HL-60 (cell line): ENCODE measurements around the gene MGAT5.

Source experiments
- DNase-seq, 2 experiments: peaks; one replicate each; pipeline ENCODE4 v3.0.0-alpha.2; 2010 to 2020; ENCODE audit warnings: low read depth in 1 of 2, low spot score in 1 of 2
- H3K27ac ChIP-seq: fragments of 250-450 bp; sonication (Bioruptor Pico); replicated peaks from 2 replicates; pipeline ENCODE4 v1.5.1; 2020; ENCODE audit warnings: mild to moderate bottlenecking, moderate library complexity
- H3K27me3 ChIP-seq: fragments of 250-450 bp; sonication (Bioruptor Pico); 2 replicates; pipeline ENCODE4 v1.5.1; 2021; ENCODE audit warnings: mild to moderate bottlenecking, moderate library complexity; ENCODE audit not compliant: insufficient read depth, poor library complexity, severe bottlenecking
- H3K4me3 ChIP-seq: replicated peaks from 2 replicates; pipeline ENCODE4 v1.5.1; 2011; ENCODE audit warnings: mild to moderate bottlenecking, control low read depth, low read length; ENCODE audit not compliant: insufficient read depth
- GABPA ChIP-seq: IDR thresholded peaks from 2 replicates; pipeline ENCODE4 v1.6.1; 2012; ENCODE audit warnings: low read depth
- POLR2AphosphoS5 ChIP-seq: IDR thresholded peaks from 2 replicates; pipeline ENCODE4 v1.6.1; 2012; ENCODE audit warnings: low read depth
- SPI1 ChIP-seq: IDR thresholded peaks from 2 replicates; pipeline ENCODE4 v1.6.1; 2012; ENCODE audit warnings: low read depth, mild to moderate bottlenecking, borderline replicate concordance
- TF ChIP-seq, protein P1 (sequence below): IDR thresholded peaks from one replicate; pipeline ENCODE4 v1.5.1; 2011; ENCODE audit warnings: low read length, control low read depth, inconsistent platforms; ENCODE audit not compliant: insufficient read depth
- TF ChIP-seq, protein P2 (sequence below): IDR thresholded peaks from 2 replicates; pipeline ENCODE4 v1.6.1; 2012; ENCODE audit warnings: low read depth; ENCODE audit not compliant: insufficient replicate concordance

MGAT5 gene

DNA sequence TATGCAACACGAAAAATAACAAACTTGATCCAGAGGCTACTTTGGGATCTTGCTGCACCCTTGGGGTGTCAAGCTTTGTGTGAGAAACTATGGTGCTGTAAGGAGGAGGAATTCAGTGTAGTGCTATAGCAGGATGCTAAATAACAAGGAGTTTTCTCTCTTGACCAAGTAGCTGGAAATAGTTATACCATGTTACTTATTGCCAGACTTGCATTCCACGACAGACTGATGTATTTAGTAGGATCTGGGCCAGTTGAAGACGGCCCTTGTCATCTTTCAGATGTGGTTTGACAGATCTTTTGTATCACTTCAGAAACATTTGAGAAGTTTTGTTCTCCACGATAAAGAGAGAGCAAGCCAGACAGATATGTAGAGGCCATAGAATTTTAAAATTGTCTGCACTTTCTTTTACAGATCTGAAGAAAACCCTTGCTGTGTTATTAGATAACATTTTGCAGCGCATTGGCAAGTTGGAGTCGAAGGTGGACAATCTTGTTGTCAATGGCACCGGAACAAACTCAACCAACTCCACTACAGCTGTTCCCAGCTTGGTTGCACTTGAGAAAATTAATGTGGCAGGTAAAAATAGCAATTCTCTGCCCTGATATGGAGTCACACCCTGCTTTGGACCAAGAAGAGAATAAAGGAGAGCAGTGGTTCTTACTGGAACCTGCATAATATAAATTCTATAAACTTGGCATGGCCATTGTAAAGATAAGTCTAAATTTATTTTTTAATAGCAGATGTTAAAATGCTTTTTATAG is 16.3 kb downstream of the MGAT5 start:
- no peak for TF ChIP-seq POLR2AphosphoS5
- no peak for TF ChIP-seq SPI1
- TF ChIP-seq, protein P1, sequence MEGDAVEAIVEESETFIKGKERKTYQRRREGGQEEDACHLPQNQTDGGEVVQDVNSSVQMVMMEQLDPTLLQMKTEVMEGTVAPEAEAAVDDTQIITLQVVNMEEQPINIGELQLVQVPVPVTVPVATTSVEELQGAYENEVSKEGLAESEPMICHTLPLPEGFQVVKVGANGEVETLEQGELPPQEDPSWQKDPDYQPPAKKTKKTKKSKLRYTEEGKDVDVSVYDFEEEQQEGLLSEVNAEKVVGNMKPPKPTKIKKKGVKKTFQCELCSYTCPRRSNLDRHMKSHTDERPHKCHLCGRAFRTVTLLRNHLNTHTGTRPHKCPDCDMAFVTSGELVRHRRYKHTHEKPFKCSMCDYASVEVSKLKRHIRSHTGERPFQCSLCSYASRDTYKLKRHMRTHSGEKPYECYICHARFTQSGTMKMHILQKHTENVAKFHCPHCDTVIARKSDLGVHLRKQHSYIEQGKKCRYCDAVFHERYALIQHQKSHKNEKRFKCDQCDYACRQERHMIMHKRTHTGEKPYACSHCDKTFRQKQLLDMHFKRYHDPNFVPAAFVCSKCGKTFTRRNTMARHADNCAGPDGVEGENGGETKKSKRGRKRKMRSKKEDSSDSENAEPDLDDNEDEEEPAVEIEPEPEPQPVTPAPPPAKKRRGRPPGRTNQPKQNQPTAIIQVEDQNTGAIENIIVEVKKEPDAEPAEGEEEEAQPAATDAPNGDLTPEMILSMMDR = no peak
- no peak for TF ChIP-seq GABPA
- no peak overlapping the region for H3K27ac ChIP-seq
- no peak for DNase-seq
- H3K27me3 ChIP-seq = no peaks in the 10 kb centered on the region
- H3K4me3 ChIP-seq = no peak overlapping the region

DNA sequence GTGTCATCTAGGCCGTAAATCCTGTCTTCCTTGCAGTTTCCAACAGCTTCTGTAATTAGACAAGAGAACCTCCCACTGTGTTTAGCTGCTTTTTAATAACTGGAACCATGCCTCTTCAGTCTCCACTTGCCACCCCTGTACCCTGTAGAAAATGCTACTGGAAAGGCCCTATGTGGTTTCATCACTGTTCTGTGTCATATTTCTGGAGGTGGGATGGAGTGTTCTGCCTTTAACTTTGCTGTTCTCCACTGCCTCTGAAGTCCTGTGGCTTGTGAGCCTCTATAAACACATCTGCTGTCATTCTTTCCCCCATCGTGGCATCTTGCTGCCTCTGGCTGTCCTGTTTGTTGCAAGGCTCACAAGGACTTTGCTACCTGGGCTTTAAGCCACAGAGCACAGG is 17.9 kb downstream of the MGAT5 start:
- Histone ChIP-seq H3K4me3 (no peak overlapping the region), H3K27ac (no peak overlapping the region), H3K27me3 (no peaks in the 10 kb centered on the region)
- no peak for DNase-seq
- TF ChIP-seq POLR2AphosphoS5 (no peak), SPI1 (no peak), GABPA (no peak)
- TF ChIP-seq, protein P2, sequence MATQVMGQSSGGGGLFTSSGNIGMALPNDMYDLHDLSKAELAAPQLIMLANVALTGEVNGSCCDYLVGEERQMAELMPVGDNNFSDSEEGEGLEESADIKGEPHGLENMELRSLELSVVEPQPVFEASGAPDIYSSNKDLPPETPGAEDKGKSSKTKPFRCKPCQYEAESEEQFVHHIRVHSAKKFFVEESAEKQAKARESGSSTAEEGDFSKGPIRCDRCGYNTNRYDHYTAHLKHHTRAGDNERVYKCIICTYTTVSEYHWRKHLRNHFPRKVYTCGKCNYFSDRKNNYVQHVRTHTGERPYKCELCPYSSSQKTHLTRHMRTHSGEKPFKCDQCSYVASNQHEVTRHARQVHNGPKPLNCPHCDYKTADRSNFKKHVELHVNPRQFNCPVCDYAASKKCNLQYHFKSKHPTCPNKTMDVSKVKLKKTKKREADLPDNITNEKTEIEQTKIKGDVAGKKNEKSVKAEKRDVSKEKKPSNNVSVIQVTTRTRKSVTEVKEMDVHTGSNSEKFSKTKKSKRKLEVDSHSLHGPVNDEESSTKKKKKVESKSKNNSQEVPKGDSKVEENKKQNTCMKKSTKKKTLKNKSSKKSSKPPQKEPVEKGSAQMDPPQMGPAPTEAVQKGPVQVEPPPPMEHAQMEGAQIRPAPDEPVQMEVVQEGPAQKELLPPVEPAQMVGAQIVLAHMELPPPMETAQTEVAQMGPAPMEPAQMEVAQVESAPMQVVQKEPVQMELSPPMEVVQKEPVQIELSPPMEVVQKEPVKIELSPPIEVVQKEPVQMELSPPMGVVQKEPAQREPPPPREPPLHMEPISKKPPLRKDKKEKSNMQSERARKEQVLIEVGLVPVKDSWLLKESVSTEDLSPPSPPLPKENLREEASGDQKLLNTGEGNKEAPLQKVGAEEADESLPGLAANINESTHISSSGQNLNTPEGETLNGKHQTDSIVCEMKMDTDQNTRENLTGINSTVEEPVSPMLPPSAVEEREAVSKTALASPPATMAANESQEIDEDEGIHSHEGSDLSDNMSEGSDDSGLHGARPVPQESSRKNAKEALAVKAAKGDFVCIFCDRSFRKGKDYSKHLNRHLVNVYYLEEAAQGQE = no peak
- TF ChIP-seq, protein P1 = no peak

DNA sequence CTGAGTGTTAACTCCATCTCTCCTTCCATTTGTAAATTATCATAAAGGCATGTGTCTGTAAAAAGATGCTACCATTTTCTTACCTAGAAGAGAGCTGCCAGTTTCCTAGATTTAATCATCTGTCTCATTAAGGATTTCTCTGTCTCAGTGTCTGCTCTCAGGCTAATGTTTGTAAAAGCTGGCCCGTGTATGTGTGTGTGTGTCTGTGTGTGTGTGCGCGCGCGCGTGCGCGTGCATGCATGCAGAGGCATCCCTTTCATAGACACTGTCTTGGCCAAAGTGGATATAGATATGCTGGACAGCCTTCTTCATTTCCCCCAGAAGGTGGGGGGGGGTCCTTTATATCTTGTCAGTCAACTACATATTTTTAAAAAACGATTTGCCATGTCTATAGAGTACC is 18.9 kb downstream of the MGAT5 start:
- H3K27ac ChIP-seq = no peak overlapping the region
- no peak for DNase-seq

DNA sequence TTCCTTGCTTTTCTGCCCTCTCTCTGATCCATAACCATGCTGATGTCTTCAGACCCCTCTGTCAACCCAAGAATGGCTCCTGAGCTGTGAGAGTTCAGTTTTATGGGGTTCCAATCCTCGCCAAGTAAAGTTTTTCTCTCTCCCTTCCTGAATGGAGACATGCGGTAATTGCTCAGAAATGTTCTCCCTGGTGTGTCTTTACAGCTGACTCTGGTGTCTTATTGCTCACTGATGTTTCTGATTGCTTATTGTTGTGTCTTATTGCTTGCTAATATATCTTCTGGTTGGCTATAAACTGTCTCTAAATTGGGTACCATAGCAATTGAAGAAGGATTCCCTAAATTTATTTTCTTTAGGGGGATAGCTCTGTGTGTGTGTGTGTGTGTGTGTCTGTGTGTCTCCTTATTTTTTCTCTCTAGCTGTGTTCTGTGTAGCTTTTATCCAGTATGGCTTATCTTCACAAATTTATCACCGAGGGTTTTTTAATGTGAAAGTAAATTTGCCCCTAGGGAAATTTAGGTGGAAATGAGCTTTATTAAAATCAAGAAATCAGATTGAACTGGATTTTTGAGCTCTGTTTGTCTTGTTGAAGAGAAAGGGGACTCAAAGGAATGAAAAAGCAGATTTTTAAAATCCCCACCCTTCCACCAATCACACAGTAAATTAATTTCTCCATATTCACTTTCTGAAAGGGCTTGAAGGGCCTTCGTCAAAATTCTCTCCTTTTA is 19.5 kb downstream of the MGAT5 start:
- no peak overlapping the region for H3K4me3 ChIP-seq
- TF ChIP-seq POLR2AphosphoS5 (no peak), GABPA (no peak)
- TF ChIP-seq, protein P1 = no peak
- TF ChIP-seq, protein P2 = no peak
- no peak for DNase-seq
- no peaks in the 10 kb centered on the region for H3K27me3 ChIP-seq
- no peak overlapping the region for H3K27ac ChIP-seq

More for the DNA sequence above, 18.9 kb downstream of the MGAT5 start:
- no peaks in the 10 kb centered on the region for H3K27me3 ChIP-seq
- TF ChIP-seq, protein P2 = no peak
- H3K4me3 ChIP-seq = no peak overlapping the region
